Measurements from ENCODE around the gene NPAS2. TPM values are rescaled to one million over a fixed set of nuclear protein-coding genes. Genes with fewer than 3 reads are reported as not detected.
A peak's percentile ranks its signal among the peaks of the same experiment; 100 is the strongest.

NPAS2 gene
- total RNA-seq, 2 experiments from 2014 or later: 0.55 to 1.4 TPM

GRCh38 chr2:101007415-101008345 is 187.7 kb downstream of the NPAS2 start:
- H3K27me3 Mint-ChIP-seq: no peaks in the 10 kb centered on the region
- H3K27ac Mint-ChIP-seq: no peak overlapping the region
- peaks cover 76% of the 10 kb centered on the region for H3K36me3 Mint-ChIP-seq (ENCODE audit: low read depth)
- H3K4me3 Mint-ChIP-seq: no peak overlapping the region
- ChIA-PET POLR2A (interaction anchor here (1.1 kb wide), 1 partner anchor 9 kb away, joined by 5 read pairs; no protein-coding TSS in a partner anchor), CTCF (interaction anchor here (1.1 kb wide), 1 partner anchor 236 kb away, joined by 3 read pairs; no protein-coding TSS in a partner anchor)
- no peak for DNase-seq
- peaks cover 74% of the 10 kb centered on the region for H3K4me1 Mint-ChIP-seq
- H3K9me3 Mint-ChIP-seq: no peaks in the 10 kb centered on the region

- peaks cover 43% of the 10 kb centered on the region for H3K4me1 Mint-ChIP-seq
- no peaks in the 10 kb centered on the region for H3K9me3 Mint-ChIP-seq
- no peak for DNase-seq
- H3K4me3 Mint-ChIP-seq: no peak overlapping the region
- peak overlapping the region; percentile 40 for H3K27ac Mint-ChIP-seq
- ChIA-PET CTCF (interaction anchor here (2.5 kb wide), 1 partner anchor 194 kb away, joined by 28 read pairs; no protein-coding TSS in a partner anchor), POLR2A (interaction anchor here (0.7 kb wide), 1 partner anchor 367 kb away, joined by 3 read pairs; no protein-coding TSS in a partner anchor)
- peaks cover 64% of the 10 kb centered on the region for H3K36me3 Mint-ChIP-seq (ENCODE audit: low read depth)
- H3K27me3 Mint-ChIP-seq: no peaks in the 10 kb centered on the region
These were observed 191.2 kb downstream of the NPAS2 start for GRCh38 chr2:101011152-101011551.

- Mint-ChIP-seq H3K27me3 (no peaks in the 10 kb centered on the region), H3K4me3 (no peak overlapping the region), H3K4me1 (peaks cover 37% of the 10 kb centered on the region), H3K9me3 (no peaks in the 10 kb centered on the region), H3K36me3 (ENCODE audit: low read depth) (peaks cover 54% of the 10 kb centered on the region), H3K27ac (no peak overlapping the region)
- no peak for DNase-seq
- ChIA-PET POLR2A (interaction anchor here (0.6 to 1.3 kb wide), 5 partner anchors 9 to 368 kb away, joined by 3 to 9 read pairs (median 3); partner anchors contain the start of gene RPL31), CTCF (interaction anchor here (0.6 to 2.5 kb wide), 23 partner anchors 9 to 1258 kb away, joined by 3 to 41 read pairs (median 4); partner anchors contain the start of genes CNOT11, RPL31 and TBC1D8)
These were observed 192.2 kb downstream of the NPAS2 start for GRCh38 chr2:101012054-101012705.

- DNase-seq: peak; percentile 25
- H3K27ac Mint-ChIP-seq: no peak overlapping the region
- POLR2A ChIA-PET: interaction anchor here (0.6 to 1.3 kb wide), 4 partner anchors 10 to 25 kb away, joined by 3 to 9 read pairs (median 3); partner anchors contain the start of gene RPL31
- peaks cover 49% of the 10 kb centered on the region for H3K36me3 Mint-ChIP-seq (ENCODE audit: low read depth)
- no peaks in the 10 kb centered on the region for H3K9me3 Mint-ChIP-seq
- no peak overlapping the region for H3K4me3 Mint-ChIP-seq
- peaks cover 32% of the 10 kb centered on the region for H3K4me1 Mint-ChIP-seq
- no peaks in the 10 kb centered on the region for H3K27me3 Mint-ChIP-seq
- CTCF ChIA-PET: interaction anchor here (0.7 to 2.5 kb wide), 22 partner anchors 9 to 406 kb away, joined by 3 to 41 read pairs (median 4); partner anchors contain the start of genes CNOT11, RPL31 and TBC1D8
These were observed 192.8 kb downstream of the NPAS2 start for GRCh38 chr2:101012706-101013181.

GRCh38 chr2:101014264-101014857 is 194.4 kb downstream of the NPAS2 start:
- Mint-ChIP-seq H3K36me3 (ENCODE audit: low read depth) (peaks cover 41% of the 10 kb centered on the region), H3K4me3 (no peak overlapping the region), H3K27ac (no peak overlapping the region), H3K9me3 (no peaks in the 10 kb centered on the region), H3K27me3 (no peaks in the 10 kb centered on the region), H3K4me1 (peaks cover 21% of the 10 kb centered on the region)
- POLR2A ChIA-PET: no interaction called here
- no peak for DNase-seq
- CTCF ChIA-PET: interaction anchor here (1.4 kb wide), 1 partner anchor 191 kb away, joined by 6 read pairs; no protein-coding TSS in a partner anchor

DNA sequence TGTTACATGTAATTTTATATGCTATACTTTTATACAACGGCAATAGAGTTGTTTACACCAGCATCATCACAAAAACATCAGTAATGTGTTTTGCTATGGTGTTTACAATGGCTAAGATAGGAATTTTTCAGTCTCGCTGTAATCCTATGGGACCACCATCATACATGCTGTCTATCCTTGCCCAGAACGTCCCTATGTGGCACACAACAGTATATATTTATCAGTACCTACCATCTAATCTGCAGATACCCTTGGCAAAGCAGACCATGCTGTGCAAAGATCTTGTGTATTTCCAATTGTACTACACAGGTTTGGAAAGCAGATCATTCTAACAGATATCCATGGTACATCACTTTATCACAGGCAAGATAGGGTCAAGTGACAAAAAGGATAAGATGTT is 197.4 kb downstream of the NPAS2 start:
- ChIA-PET POLR2A (no interaction called here), CTCF (no interaction called here)
- Mint-ChIP-seq H3K9me3 (no peaks in the 10 kb centered on the region), H3K27me3 (no peaks in the 10 kb centered on the region), H3K27ac (no peak overlapping the region), H3K36me3 (ENCODE audit: low read depth) (peaks cover 29% of the 10 kb centered on the region), H3K4me1 (peaks cover 5% of the 10 kb centered on the region), H3K4me3 (no peak overlapping the region)
- DNase-seq: no peak

DNA sequence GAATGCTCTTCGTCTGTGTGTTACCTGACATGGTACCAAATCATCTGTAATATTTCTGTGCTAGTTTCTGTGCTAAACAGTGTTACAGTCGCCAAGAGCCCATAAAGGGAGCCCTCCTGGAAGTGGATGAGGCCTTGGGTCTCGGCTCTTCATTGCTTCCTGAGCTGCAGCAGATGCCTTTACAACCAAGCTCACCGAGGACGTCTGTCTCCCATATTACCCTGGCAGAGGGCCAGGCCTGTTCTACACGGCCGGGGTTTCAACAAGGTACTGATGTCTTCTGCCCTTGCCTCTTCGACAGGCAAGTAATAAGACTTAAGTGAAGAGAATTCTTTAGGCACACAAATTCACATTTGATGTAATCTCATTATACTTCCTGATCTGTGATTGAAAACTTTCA is 199.0 kb downstream of the NPAS2 start:
- no peaks in the 10 kb centered on the region for H3K27me3 Mint-ChIP-seq
- ChIA-PET POLR2A (no interaction called here), CTCF (no interaction called here)
- H3K9me3 Mint-ChIP-seq: no peaks in the 10 kb centered on the region
- no peak overlapping the region for H3K4me3 Mint-ChIP-seq
- no peak for DNase-seq
- H3K4me1 Mint-ChIP-seq: no peaks in the 10 kb centered on the region
- H3K27ac Mint-ChIP-seq: no peak overlapping the region
- peaks cover 19% of the 10 kb centered on the region for H3K36me3 Mint-ChIP-seq (ENCODE audit: low read depth)

- Mint-ChIP-seq H3K27me3 (no peaks in the 10 kb centered on the region), H3K4me1 (no peaks in the 10 kb centered on the region), H3K4me3 (no peak overlapping the region), H3K9me3 (no peaks in the 10 kb centered on the region), H3K27ac (no peak overlapping the region), H3K36me3 (ENCODE audit: low read depth) (peaks cover 5% of the 10 kb centered on the region)
- CTCF ChIA-PET: interaction anchor here (1.9 kb wide), 1 partner anchor 10 kb away, joined by 7 read pairs; no protein-coding TSS in a partner anchor
- no peak for DNase-seq
- POLR2A ChIA-PET: no interaction called here
These were observed 202.3 kb downstream of the NPAS2 start for GRCh38 chr2:101022221-101022620.

- H3K27ac Mint-ChIP-seq: no peak overlapping the region
- CTCF ChIA-PET: no interaction called here
These were observed 203.6 kb downstream of the NPAS2 start for GRCh38 chr2:101023327-101024107.

GRCh38 chr2:101025561-101025960 is 205.6 kb downstream of the NPAS2 start:
- CTCF ChIA-PET: interaction anchor here (0.7 to 1.3 kb wide), 2 partner anchors 13 to 180 kb away, joined by 3 read pairs; no protein-coding TSS in a partner anchor
- no peaks in the 10 kb centered on the region for H3K9me3 Mint-ChIP-seq
- no peak for DNase-seq
- H3K27me3 Mint-ChIP-seq: no peaks in the 10 kb centered on the region
- no peak overlapping the region for H3K27ac Mint-ChIP-seq
- H3K36me3 Mint-ChIP-seq (ENCODE audit: low read depth): no peaks in the 10 kb centered on the region
- POLR2A ChIA-PET: no interaction called here
- no peaks in the 10 kb centered on the region for H3K4me1 Mint-ChIP-seq
- no peak overlapping the region for H3K4me3 Mint-ChIP-seq

More at GRCh38 chr2:101023327-101024107, 203.6 kb downstream of the NPAS2 start:
- no peaks in the 10 kb centered on the region for H3K4me1 Mint-ChIP-seq
- no peaks in the 10 kb centered on the region for H3K9me3 Mint-ChIP-seq
- no peak overlapping the region for H3K4me3 Mint-ChIP-seq
- POLR2A ChIA-PET: no interaction called here
- no peaks in the 10 kb centered on the region for H3K27me3 Mint-ChIP-seq
- no peak for DNase-seq
- H3K36me3 Mint-ChIP-seq (ENCODE audit: low read depth): peaks cover 3% of the 10 kb centered on the region

DNA sequence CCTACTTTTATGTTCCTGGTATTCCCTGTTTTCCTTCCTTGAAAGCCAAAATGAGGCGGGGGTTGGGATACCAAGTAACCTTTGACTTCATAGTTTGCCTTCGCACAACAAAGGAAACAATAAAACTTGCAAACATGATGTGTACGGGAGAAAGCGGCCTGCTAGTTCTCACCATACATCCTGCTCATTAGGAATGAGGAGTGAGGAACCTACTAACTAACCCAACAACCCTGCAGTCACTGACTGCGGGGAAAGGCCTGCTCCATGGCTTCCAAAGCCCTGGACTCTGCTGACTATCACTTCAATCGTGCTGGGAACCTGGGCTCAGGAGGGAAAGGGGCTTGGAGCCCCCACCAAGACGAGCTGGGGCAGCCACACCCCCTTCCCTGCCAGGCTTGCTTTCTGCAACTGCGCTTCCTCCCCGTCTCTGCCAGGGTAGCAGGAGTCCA is 206.3 kb downstream of the NPAS2 start:
- Mint-ChIP-seq H3K27me3 (no peaks in the 10 kb centered on the region), H3K4me3 (no peak overlapping the region), H3K9me3 (no peaks in the 10 kb centered on the region), H3K4me1 (no peaks in the 10 kb centered on the region), H3K27ac (no peak overlapping the region), H3K36me3 (ENCODE audit: low read depth) (no peaks in the 10 kb centered on the region)
- POLR2A ChIA-PET: no interaction called here
- CTCF ChIA-PET: interaction anchor here (1.1 to 1.3 kb wide), 2 partner anchors 14 kb away, joined by 3 to 4 read pairs; no protein-coding TSS in a partner anchor
- no peak for DNase-seq
